ENCODE measurements around the gene ZNF343.
"Not testable (repeated sequence)": the region's sequence is repeated elsewhere in the genome, so short reads cannot be mapped to it uniquely, and the experiment has no call there.

The ZNF343 gene

GRCh38 chr20:2508631-2509467, at the start of gene ZNF343:
ZNF343 (minus strand) TSS chr20:2508915; CDS start chr20:2493895, 15,020 bp downstream.
- DNase-seq: peak in 54 of 56 donors; percentile 35 to 95 (median 84)

DNA sequence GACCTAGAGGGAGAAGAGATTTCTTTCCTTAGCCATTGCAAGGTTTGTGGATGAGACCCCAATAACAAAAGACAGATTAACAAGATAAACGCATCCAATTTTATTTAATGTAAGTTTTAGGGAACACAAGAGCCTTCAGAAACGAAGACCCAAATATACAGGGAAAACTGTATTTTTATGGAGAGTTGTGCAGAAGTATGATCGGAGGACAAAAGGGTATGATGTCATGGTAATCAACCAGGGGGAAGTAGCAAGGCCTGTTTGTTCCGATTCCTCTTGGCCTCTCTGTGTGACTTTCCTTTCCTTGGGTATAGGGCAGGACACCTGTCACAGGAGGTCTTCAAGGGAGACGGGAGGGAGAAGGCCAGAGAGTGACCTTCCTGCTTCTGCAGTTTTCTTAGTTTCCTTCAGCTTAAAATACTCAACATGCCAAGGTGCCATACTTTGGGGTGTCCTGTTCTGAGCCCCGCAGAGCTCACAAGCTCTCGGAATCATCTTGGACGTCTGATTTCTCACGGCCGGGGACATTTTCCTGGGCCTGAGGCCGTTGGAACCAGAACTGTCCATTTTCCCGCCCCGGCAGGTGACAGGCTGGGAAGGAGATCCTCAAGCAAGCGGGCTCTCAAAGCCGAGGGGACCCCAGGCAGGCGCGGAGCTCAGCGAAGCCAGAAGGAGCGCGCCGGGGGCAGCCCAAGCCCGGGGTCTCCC, 49.3 kb upstream of the ZNF343 start:
- DNase-seq: no peak

- DNase-seq: no peak
These were observed 36.9 kb upstream of the ZNF343 start for GRCh38 chr20:2545594-2545993.

- DNase-seq: no peak
These were observed 35.5 kb upstream of the ZNF343 start for GRCh38 chr20:2544211-2544610.

- no peak for DNase-seq
These were observed 33.6 kb upstream of the ZNF343 start for GRCh38 chr20:2542361-2542760.

- no peak for DNase-seq
These were observed 33.2 kb upstream of the ZNF343 start for GRCh38 chr20:2541940-2542339.

- peak in 25 of 56 donors; percentile 11 to 45 (median 29) for DNase-seq
These were observed 30.4 kb upstream of the ZNF343 start for GRCh38 chr20:2538931-2539720.

DNA sequence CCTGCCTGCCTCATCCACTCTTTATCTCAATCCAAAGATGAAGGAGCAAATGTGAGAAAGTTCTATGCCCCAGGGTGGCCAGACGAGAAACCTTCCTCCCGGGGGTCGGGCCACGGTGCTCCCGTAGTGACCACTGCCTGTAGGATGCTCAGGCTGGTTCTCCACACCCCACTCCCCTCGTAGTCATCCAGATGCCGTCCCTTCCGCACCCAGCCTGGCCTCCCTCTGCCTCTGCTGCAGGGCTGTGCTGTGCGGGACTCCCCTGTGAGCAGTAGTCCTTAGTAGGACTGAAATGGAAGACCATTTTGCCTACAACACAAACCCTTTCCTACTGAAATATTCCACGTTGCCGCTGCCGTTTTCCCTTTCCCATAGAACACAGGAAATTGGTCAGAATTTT, 29.6 kb upstream of the ZNF343 start:
- DNase-seq: no peak

DNA sequence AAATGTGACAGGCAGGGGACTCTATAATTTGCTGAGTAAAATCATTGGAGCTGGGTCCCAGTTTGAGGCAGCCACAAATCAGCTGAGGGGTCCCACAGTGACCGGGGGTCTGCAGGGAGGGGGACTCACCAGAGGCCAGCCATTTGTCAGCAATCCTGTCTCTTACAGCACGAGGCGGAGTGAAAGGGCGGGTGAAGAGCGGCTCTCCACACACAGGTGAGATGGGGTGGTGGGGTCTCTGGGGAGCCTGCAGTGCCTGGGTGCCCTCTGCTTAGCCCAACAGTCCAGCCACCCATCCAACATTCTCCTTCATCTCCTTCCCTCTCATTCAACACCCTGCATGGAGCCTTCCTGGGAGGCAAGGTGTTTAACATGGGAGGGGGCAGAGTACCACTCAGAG, 28.4 kb upstream of the ZNF343 start:
- DNase-seq: no peak

DNA sequence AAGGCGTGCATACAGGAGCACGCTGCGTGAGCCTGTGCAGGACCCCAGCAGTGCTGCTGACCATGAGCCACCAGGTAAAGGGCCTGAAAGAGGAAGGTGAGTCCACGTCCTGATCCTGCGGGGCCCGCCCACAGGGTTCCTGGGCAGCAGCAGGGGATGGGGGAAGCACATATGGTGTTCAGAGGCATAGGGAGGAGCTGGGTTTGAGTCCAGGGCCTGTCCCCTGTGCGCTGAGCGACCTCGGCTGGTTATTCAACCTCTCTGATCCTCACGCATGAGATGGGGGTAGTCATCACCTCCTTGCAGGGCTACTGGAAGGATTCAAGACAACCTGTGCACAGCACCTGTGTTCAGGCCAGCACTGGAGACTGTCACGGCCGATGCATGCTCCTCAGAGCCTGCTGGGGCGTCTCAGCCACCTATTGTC, 27.9 kb upstream of the ZNF343 start, which contains the start of gene TMC2:
Gene TMC2 (plus strand): TSS at position 14 of the 427 bp plus-strand sequence. CDS start 49 bp downstream, at position 63.
- DNase-seq: no peak

GRCh38 chr20:2535711-2536559, 27.2 kb upstream of the ZNF343 start:
- DNase-seq: peak in 12 of 56 donors; percentile 11 to 58 (median 26)

- no peak for DNase-seq
These were observed 24.4 kb upstream of the ZNF343 start for GRCh38 chr20:2533118-2533517.

- no peak for DNase-seq
These were observed 20.1 kb upstream of the ZNF343 start for GRCh38 chr20:2528671-2529271.

- no peak for DNase-seq
These were observed 19.0 kb upstream of the ZNF343 start for GRCh38 chr20:2527762-2528161.

DNA sequence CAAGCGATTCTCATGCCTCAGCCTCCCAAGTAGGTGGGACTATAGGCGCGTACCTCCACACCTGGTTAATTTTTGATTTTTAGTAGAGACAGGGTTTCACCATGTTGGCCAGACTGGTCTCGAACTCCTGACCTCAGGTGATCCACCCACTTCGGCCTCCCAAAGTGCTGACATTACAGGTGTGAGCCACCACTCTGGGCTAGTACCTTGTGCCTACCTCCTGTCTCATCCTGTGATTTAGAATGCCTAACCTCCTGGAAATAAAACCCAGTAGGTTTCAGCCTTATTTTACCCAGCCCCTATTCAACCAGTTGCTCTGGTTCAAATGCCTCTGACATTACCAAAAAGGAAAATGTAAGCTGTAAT, 17.5 kb upstream of the ZNF343 start:
- not testable (repeated sequence) for DNase-seq

DNA sequence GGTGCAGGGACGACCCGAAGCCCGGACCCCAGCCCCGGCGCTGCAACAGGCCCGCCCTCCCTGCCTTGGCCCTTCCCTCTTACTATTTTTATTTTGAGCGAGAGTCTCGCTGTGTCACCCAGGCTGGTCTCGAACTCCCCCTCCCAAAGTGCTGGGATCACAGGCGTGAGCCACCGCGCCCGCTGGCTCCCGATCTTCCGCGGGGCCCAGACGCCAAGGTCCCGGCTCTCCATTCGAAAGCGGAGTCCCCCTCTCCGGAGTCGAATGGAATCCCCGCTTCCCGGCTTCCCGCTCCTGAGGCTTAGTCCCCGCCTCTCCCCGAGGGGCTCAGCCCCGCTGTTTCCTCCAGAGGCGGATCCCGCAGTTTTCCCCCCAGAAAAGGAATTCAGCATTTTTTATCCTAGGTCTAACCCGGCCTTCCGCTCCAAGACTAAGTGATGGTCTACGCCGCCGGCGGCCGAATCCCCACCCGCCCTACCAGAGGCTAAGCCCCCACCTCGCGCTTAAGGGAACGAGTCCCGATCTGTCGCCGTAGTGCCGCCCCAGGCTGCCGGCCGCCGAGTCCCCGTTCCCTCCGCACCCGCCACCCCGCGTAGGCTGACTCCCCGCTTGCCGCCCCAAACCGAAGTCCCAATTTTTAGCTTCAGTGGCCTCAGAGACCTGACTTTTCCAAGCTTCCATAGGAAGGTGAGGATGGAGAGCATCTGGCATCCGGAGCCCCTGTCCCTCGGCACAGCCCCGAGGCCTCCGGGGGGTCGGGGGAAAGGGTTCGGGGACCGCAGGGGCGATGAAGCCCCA, 16.2 kb upstream of the ZNF343 start:
- peak in 32 of 56 donors; percentile 30 to 82 (median 64) for DNase-seq

GRCh38 chr20:2523919-2524708, 15.4 kb upstream of the ZNF343 start:
- peak in 53 of 56 donors; percentile 38 to 93 (median 77) for DNase-seq

GRCh38 chr20:2522826-2523429, 14.2 kb upstream of the ZNF343 start:
- not testable (repeated sequence) for DNase-seq

All from nucleus accumbens (tissue), 56 donors.